GM21737 (cell line): Measurements from ENCODE around the gene ASB4.

ENCODE experiments used
- ATAC-seq: cut with Tn5 transposase; IDR thresholded peaks from one replicate; pipeline ENCODE4 v1.9.1; 2021; ENCODE audit warnings: mild to moderate bottlenecking, moderate library complexity; ENCODE audit not compliant: unreplicated experiment

Gene ASB4

DNA sequence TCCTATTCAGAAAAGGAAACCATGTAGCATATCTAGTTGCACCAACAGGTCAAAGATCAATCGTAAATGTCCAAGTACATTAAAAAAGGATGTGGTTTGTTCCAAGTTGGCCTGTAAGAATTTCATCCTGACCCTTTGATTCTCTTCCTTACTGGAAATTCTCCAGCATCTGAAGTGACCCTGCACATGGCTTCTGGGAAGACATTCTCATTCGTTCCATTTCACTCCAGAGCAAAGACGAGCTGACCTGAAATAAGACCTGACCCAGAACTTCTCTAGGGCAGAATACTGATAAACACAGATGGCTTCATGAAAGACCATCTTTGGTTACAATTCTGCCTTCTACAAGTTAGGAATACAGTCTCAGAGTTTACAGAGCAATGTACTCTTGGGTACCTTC, 39.8 kb downstream of the ASB4 start:
- no peak for ATAC-seq

GRCh38 chr7:95526128-95526738, 40.5 kb downstream of the ASB4 start:
- ATAC-seq, result no peak

GRCh38 chr7:95527033-95527775, 41.5 kb downstream of the ASB4 start:
- no peak for ATAC-seq

DNA sequence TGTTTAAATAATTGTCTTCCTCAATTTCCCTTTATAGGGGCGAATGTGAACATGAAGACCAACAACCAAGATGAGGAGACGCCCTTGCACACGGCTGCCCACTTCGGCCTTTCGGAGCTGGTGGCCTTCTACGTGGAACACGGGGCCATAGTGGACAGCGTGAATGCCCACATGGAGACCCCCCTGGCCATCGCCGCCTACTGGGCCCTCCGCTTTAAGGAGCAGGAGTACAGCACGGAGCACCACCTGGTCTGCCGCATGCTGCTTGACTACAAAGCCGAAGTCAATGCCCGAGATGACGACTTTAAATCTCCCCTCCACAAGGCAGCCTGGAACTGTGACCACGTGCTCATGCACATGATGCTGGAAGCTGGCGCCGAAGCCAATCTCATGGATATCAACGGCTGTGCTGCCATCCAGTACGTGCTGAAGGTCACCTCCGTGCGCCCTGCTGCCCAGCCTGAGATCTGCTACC, 42.1 kb downstream of the ASB4 start:
- ATAC-seq, result no peak

- no peak for ATAC-seq
Observed at GRCh38 chr7:95529701-95530100, 44.0 kb downstream of the ASB4 start.

DNA sequence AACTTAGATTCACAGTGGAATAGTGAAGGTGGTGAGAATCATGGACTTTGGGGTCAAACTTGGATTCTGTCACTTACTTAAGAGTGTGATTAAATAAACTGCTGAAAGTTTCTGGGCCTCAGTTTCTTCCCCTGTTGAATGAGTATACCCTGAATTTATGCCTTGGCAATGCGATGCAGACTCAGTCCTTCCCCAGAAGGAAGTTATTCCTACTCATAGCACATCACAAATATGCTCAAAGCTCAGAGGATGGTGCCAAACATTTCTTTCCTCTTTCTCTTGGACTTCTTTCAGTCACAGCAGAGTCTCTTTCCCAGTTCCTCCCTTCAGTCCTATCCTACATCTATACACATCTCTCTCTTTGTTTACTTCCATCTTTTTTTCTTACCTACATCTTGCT, 45.1 kb downstream of the ASB4 start:
- no peak for ATAC-seq

GRCh38 chr7:95531605-95532219, 46.0 kb downstream of the ASB4 start:
- no peak for ATAC-seq

DNA sequence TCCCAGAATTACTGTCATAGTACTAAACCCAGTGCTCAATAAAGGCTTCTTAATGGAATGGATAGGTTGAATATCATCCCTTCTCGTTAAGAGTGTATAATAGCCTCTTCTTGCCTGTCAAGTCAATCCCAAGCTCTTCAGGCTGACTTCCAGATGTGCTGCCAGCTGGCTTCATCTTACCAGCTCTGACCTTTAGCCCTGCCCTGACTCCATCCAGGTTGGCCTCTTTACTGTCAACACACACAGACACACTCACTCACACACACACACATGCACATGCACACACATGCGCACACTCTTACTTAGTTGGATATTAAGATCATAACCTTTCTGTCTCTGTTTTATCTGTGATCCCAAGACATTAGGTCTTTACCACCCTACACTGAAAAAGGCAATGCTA, 49.1 kb downstream of the ASB4 start:
- no peak for ATAC-seq

DNA sequence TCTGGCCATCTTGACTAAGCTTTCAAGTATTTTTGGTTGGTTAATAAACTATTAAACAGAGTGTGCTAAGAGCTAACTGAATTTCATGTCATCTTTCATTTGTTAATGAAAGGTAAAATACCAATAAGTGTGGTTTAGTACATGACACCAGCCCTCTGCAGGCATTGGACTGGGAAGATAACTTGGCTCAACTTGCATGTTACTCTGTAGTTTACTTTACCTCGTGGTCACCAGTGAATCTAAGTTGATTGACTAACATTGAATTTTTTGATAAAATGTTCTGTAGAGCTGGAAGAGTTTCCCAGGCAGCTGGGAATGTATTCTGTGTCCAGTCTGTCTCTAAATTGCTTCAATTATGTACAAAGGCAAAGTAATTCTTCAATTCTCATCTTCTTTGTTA, 49.9 kb downstream of the ASB4 start:
- no peak for ATAC-seq

GRCh38 chr7:95536656-95537311, 51.0 kb downstream of the ASB4 start:
- no peak for ATAC-seq

DNA sequence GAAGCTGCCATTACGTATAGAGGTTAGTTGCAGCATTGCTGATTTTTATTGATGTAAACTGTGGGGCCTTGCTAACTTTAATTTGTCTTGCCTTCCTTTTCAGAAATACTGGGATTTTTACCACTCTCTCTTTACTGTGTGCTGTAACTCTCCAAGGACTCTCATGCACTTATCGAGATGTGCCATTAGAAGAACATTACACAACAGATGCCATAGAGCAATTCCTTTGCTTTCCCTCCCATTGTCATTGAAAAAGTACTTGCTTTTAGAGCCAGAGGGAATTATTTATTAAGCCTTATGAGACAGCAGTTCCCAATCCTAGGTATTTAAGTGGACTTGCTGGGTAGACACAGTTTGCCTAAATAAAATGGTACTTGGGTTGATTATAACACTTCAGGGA, 51.7 kb downstream of the ASB4 start:
- ATAC-seq, result no peak

DNA sequence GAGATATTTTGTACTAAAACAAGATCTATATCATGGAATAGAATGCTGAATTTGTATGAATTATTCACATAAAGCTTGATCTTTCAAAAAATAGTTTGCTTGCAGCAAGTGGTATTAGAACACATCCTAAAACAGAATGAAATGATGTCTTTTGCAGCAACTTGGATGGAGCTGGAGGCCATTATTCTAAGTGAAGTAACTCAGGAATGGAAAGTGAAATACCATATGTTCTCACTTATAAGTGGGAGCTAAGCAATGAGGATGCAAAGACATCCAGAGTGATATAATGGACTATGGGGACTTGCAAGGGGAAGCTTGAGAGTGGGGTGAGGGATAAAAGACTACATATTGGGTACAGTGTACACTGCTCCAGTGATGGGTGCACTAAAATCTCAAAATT, 53.7 kb downstream of the ASB4 start:
- ATAC-seq, result no peak

GRCh38 chr7:95540366-95540765, 54.6 kb downstream of the ASB4 start:
- ATAC-seq, result no peak

DNA sequence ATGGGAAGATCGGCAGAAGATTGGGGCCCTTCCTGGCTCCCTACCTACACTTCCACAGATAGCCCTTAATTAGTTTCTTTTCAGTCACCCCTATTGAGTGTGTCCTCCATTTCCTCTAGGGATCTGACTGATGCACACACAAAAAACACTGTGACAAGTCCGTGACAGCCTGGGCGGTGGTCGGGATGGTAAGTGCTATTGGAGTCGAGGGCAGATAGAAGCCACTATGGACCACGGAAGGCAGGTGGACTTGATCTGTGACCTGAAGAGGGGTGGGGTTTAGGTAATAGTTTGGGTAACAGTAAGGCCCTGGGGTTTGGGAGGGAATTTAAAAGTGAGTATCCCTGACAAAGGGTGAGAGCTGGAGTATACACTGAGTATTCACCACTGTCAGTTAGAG, 57.6 kb downstream of the ASB4 start:
- ATAC-seq, result no peak

DNA sequence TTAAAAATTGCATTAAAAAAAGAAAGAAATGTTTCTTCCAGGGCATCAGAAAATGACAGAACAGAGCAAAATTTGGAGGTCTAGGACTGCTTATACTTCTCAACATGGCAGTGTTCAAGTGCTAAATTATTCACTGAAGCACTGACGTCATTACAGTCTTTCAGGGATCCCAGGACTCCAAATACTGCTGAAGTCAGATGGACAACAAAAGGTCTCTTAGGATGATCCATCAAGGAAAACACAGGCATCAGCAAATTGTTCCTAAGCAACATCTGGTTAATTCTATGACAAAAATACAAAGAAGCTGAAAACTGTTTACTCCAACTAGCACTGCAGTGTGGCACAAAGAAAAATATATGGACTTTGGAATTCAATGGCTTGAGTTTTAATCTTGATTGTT, 58.4 kb downstream of the ASB4 start:
- no peak for ATAC-seq

DNA sequence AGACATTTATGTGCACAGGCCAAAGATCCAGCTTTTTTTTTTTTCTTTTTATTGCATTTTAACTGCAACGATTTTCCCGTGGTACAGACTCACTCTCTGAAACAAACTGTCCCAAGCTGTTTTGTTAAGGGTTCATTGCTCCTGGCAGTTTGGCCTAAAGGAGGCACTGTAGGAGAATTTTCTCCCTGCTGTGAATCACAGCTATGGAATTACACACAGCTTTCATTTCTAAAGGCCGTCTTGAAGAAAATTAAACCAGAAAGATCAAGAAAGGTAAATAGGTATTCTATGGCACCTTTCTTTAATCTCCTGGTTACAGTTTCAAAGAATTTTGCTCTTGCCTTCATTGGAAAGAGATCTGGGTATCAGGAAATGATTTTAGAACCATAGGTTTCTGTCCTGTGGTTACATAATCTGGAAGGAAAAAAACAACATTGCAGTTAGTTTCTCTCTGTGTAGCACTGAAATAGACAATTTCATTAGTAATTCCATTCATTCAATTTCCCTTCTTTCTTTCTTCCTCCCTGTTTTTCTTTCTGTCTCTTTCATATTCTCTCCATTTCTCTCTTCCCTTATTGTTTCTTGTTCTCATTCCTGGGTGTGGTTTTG, 59.4 kb downstream of the ASB4 start:
- ATAC-seq, result no peak

DNA sequence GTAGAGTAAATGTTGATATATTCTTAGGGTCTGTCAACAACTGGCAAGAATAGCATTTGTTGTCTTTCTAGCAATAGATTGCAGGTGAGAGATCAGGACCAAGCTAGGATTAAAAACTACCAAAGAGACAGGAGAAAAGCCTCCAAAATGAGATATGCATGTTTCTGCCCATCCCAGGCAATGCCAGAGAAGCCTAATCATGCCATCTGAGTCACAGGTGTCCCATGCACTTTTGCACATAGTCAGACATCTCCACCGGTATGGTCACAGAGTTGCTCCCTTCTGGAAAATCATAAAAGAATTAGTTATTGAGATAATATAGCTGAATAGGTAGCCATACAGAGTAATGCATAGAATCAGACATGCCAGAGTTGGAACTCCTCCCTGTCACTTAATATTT, 59.9 kb downstream of the ASB4 start:
- ATAC-seq, result no peak

DNA sequence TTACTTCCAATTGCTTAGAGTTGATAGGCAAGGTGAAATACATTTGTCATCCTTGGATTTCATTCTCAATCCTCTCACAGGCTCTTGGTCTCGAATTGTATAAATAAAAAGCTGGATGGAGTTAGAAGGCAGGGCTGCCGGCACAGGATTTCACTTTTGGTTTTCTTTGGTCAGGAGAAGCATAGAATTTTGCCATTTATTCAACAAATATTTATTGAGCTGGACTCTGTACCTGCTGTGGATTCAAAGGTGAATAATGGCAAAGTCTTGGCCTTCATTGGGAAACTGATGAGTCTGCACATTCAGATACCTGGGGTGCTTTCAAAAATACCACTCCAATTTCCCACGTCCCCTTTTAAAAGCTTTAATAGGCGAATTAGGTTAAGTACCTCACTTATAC, 60.9 kb downstream of the ASB4 start:
- no peak for ATAC-seq

GRCh38 chr7:95547361-95548348, 61.9 kb downstream of the ASB4 start:
- ATAC-seq, result no peak
